Left lung (tissue), 10 donors: ENCODE data around the gene STXBP1. TPM values are rescaled to one million over a fixed set of nuclear protein-coding genes. Genes with fewer than 3 reads are reported as not detected.

ENCODE experiments used
- ATAC-seq: fragments of 200-7000 bp; cut with Tn5 transposase; one replicate; pipeline ENCODE4 v1.9.1; 2020; ENCODE audit warnings: moderate library complexity
- DNase-seq, 4 donors: peaks; one replicate each; pipeline ENCODE4 v3.0.0-alpha.2; 2013 to 2020
- H3K27ac ChIP-seq, 2 donors: fragments of 200-600 bp; sonication (generic) in 1 of 2; one replicate each; pipeline versions ENCODE4 v1.5.0 to v1.8.0; 2020 to 2021
- H3K27me3 ChIP-seq, 2 donors: fragments of 200-600 bp; sonication (generic) in 1 of 2; one replicate each; pipeline versions ENCODE4 v1.5.0 to v1.8.0; 2020 to 2021
- H3K36me3 ChIP-seq, 2 donors: fragments of 200-600 bp; sonication (generic) in 1 of 2; one replicate each; pipeline versions ENCODE4 v1.5.0 to v1.8.0; 2020 to 2021
- H3K4me1 ChIP-seq, 2 donors: fragments of 200-600 bp; one replicate each; pipeline ENCODE4 v1.8.0; 2021
- H3K4me3 ChIP-seq, 2 donors: fragments of 200-600 bp; sonication (generic) in 1 of 2; one replicate each; pipeline versions ENCODE4 v1.5.0 to v1.8.0; 2020 to 2021; ENCODE audit warnings: mild to moderate bottlenecking in 1 of 2
- H3K9me3 ChIP-seq, 2 donors: fragments of 200-600 bp; sonication (generic) in 1 of 2; one replicate each; pipeline versions ENCODE4 v1.5.0 to v1.8.0; 2020 to 2021
- CTCF ChIP-seq, 2 donors: fragments of 200-600 bp; sonication (generic) in 1 of 2; IDR thresholded peaks; one replicate each; pipeline versions ENCODE4 v1.5.0 to v1.8.0; 2021; ENCODE audit warnings: antibody characterized with exemption in 2 of 2
- intact Hi-C, 2 donors: fragments of 100-400 bp; cut with DNase I; formaldehyde crosslinking; loops; one replicate each; pipeline versions ENCODE4 v1.11.2 to v1.14.2; 2022
- polyA plus RNA-seq, 6 donors: library from polyadenylated mRNA; unstranded; fragments of 120-200 nt; gene quantifications; one replicate each; pipeline ENCODE4 v1.2.1, GENCODE V29; 2013; ENCODE audit not compliant: insufficient read length in 6 of 6
- total RNA-seq, 2 donors: library from RNA; stranded (reverse); fragmentation: NEBNext Ultra II Directional; extraction: Animal tissue kit (Norgen Biotek cat#: 25700); gene quantifications; one replicate each; pipeline ENCODE4 v1.2.1, GENCODE V29; 2021
- donor health status: DM: no; HTN: yes; CAD: no.
- donor health status: DM: no; HTN: no; CAD: no.

Gene STXBP1
- total and polyA plus RNA-seq, 8 donors: 40.7 to 76.7 (median 48.8) TPM

DNA sequence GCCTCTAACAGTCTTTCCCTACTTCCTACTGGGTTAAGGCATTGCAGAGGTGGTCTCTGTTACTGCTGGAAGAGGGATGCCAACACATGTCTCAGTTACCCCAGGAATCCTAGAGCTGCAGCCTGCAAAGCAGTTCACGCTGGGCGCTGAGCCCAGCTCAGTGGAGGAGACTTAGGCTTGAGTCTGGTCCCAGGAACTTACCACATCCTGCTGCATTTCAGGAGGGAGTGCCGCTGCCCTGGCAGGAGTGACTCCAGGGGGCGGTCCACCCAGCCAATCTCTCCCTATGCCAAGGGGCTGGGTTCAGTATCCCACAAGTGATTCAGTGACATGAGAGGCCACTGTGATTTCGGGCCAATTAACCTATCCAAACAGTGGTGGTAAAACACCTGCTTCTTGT lies 111.4 kb downstream of the STXBP1 start:
- intact Hi-C loops: no loop called here

DNA sequence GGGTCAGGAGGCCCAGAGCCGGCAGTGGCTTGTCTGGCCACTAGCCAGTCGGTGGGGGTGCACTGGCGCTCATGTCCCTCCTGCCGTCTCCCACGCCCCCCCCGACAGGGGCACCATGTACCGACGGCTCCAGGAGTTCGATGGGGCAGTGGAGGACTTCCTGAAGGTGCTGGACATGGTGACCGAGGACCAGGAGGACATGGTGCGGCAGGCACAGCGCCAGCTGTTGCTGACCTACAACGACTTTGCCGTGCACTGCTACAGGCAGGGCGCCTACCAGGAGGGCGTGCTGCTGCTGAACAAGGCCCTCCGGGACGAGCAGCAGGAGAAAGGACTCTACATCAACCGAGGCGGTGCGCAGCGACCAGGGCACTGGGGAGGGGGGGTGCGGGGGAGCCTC lies 111.9 kb downstream of the STXBP1 start:
- intact Hi-C loops: no loop called here
- DNase-seq (no peak), ATAC-seq (peak; percentile 75)
- H3K36me3 ChIP-seq: no peaks in the 10 kb centered on the region
- H3K9me3 ChIP-seq: no peaks in the 10 kb centered on the region
- H3K4me1 ChIP-seq: peaks cover 3 to 8% of the 10 kb centered on the region in 2 donors
- H3K27ac ChIP-seq: no peak overlapping the region
- no peak for TF ChIP-seq CTCF (IDR thresholded peaks at IDR 0.05)
- no peak overlapping the region for H3K4me3 ChIP-seq
- H3K27me3 ChIP-seq: no peaks in the 10 kb centered on the region

More for the DNA sequence above, 111.4 kb downstream of the STXBP1 start:
- H3K36me3 ChIP-seq: no peaks in the 10 kb centered on the region
- peaks cover 3 to 8% of the 10 kb centered on the region in 2 donors for H3K4me1 ChIP-seq
- no peak for TF ChIP-seq CTCF (IDR thresholded peaks at IDR 0.05)
- no peak overlapping the region for H3K4me3 ChIP-seq
- no peak overlapping the region for H3K27ac ChIP-seq
- ATAC-seq: peak; percentile 82
- no peaks in the 10 kb centered on the region for H3K9me3 ChIP-seq
- no peak for DNase-seq
- H3K27me3 ChIP-seq: no peaks in the 10 kb centered on the region

GRCh38 chr9:127726871-127727270 lies 114.8 kb downstream of the STXBP1 start:
- intact Hi-C loops: no loop called here
- Histone ChIP-seq H3K27ac (no peak overlapping the region), H3K9me3 (no peaks in the 10 kb centered on the region), H3K36me3 (peaks cover 0 to 17% of the 10 kb centered on the region in 2 donors), H3K4me3 (no peak overlapping the region), H3K27me3 (no peaks in the 10 kb centered on the region), H3K4me1 (peaks cover 3 to 8% of the 10 kb centered on the region in 2 donors)
- no peak for ATAC-seq
- no peak for DNase-seq
- TF ChIP-seq CTCF (IDR thresholded peaks at IDR 0.05): no peak

GRCh38 chr9:127728808-127729207 lies 116.7 kb downstream of the STXBP1 start:
- Histone ChIP-seq H3K9me3 (no peaks in the 10 kb centered on the region), H3K4me3 (no peak overlapping the region), H3K27me3 (no peaks in the 10 kb centered on the region), H3K36me3 (peaks cover 0 to 30% of the 10 kb centered on the region in 2 donors), H3K4me1 (peaks cover 3 to 16% of the 10 kb centered on the region in 2 donors), H3K27ac (no peak overlapping the region)
- TF ChIP-seq CTCF (IDR thresholded peaks at IDR 0.05): no peak
- intact Hi-C loops: no loop called here
- no peak for ATAC-seq
- DNase-seq: no peak

GRCh38 chr9:127729522-127730256 lies 117.6 kb downstream of the STXBP1 start:
- ATAC-seq (no peak), DNase-seq (no peak)
- no peaks in the 10 kb centered on the region for H3K9me3 ChIP-seq
- peaks cover 9 to 21% of the 10 kb centered on the region in 2 donors for H3K4me1 ChIP-seq
- H3K36me3 ChIP-seq: peaks cover 0 to 30% of the 10 kb centered on the region in 2 donors
- no peak overlapping the region for H3K4me3 ChIP-seq
- intact Hi-C loops: loop anchor here in 1 of 2 donors (5.0 kb wide), 1 partner anchor 137 kb away; no protein-coding TSS in a partner anchor
- no peak overlapping the region for H3K27ac ChIP-seq
- no peaks in the 10 kb centered on the region for H3K27me3 ChIP-seq
- no peak for TF ChIP-seq CTCF (IDR thresholded peaks at IDR 0.05)
